NCI-H446 (cell line): ENCODE measurements around the gene CBLB.

ENCODE experiments used
- DNase-seq, 2 experiments: peaks; one replicate each; lab custom pipeline; 2025; lab: John Stamatoyannopoulos, UW

Gene CBLB

DNA sequence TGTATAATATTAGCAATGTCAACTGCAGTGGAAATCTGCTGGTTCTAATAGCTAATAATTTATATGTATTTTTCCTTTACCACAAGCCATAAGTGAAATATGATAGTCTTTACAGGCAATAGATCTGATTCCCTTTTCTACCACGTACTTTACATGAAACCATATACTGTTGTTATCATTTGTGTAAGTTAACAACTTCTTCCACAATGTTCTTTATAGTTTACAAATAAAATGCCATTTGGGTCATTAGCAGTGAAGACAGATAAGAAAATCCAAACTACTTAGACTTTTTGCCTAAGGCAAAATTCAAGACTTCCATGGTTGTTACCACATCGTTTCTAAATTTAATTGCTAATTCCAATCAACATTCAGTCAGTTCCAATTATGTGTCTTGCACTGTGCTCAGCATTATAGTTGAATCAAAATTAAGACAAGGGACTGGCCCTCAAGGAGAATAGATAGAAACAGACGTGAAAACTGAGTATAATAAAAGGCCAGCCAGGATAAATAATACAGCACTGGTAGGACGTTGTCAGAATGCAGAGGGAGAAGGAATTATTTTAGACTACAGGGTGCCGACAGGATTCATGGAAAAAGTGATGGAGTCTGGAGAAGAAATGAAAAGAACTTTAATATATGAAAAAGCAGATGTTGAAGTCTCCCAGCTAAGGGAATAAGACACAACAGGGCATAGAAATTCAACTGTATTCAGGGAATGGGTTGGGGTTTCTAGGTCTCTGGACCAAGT is 252.3 kb downstream of the CBLB start:
- DNase-seq, result no peak

- no peak for DNase-seq
These were observed 253.0 kb downstream of the CBLB start for GRCh38 chr3:105615814-105616213.

- no peak for DNase-seq
These were observed 254.4 kb downstream of the CBLB start for GRCh38 chr3:105614288-105615030.

DNA sequence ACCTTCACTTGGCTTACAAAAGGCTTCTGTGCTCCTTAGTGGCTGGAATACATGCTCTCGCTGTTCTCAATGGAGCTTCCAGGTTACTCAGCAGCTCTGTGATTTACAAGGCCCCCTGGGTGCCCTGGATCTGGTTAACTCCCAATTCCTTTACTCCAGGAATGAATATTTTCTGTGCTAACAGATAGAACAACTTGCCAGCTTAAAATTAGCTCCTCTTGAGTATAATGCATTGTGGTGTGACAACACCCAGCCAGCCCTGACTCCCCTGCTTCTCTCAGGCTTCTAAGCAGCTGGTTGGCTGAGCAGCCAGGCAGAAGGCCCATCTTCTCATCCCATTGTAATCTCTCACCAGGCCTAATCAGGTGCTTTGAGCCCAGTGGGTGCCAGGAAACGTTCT is 255.7 kb downstream of the CBLB start:
- DNase-seq, result no peak

DNA sequence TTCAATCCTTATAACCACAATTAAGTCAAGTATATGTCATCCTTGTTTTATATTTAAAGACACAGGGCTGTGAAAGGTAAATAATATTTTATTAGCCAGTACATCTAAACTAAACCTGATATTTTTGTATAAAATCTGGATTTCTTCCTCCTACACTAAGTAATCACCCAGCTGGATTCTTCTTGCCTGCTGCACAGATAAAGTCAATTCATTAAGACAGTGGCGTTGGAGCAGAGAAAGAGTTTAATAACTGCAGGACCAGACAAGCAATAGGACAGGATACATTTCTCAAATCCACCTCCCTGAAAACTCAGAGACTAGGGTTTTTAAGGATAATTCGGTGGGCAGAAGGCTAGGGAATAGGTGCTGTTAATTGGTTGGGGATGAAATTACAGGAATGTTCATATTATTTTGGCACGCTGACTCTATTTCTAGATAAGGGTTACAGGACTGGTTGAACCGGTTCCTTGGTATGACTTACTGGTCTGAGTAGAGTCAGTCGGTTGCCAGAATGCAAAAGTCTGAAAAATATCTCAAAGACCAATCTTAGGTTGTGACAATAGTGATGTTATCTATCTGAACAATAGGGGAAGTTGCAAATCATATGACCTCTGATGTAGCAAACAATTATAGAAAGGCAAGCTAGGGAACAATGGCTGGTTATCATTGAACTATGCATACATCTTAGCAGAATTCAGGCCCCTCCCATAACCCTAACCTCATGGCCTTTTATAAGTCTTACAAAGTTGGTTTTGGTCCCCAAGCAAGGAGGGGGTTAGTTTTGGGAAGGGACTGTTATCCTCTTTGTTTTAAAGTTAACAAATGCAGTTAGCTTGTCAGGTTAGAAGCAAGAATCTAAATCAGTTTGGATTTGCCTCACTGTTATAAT is 257.3 kb downstream of the CBLB start:
- DNase-seq, result no peak

DNA sequence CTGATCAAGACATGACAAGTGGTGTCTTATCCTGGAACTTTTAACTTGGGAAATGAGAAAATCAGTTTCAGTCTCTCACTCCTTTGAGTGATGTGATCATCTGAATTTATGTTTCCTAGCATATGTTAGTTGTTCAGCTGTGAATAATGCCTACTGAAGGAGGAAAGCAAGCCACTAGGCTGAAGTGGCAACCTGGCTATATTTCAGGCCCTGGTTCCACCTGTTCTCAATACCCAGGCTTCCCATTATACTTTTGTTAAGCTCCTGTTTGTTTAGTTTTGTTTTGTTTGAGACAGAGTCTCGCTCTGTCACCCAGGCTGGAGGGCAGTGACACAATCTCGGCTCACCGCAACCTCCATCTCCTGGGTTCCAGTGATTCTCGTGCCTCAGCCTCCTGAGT is 258.3 kb downstream of the CBLB start:
- DNase-seq, result no peak

- no peak for DNase-seq
These were observed 260.2 kb downstream of the CBLB start for GRCh38 chr3:105608623-105609022.

DNA sequence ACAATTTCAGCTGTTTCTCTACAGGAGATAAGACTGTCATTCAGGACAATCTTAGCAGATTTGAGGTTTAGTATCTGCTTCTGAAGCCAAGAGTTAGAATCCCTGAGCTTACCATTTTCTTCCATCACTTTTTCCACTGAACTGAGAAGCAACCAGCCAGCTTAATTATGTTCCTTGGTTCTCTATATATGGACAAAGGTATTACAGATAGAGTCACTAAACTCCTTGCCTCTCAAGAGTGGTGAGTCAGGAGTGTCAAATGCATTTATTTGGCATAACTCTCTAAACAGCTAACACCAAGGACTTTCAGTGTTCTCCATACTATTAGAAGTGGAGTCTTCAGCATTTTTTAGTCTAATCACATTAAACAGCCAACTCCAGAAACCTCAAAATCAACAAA is 262.8 kb downstream of the CBLB start:
- no peak for DNase-seq
